ENCODE results near the gene PIAS1.
A peak's percentile ranks its signal among the peaks of the same experiment; 100 is the strongest.

Gene PIAS1

GRCh38 chr15:68051109-68051508 lies 3.0 kb upstream of the PIAS1 start:
- H3K36me3 ChIP-seq (ENCODE audit: control insufficient read depth, insufficient read depth, low read length) = no peaks in the 10 kb centered on the region
- TF ChIP-seq CTCF (IDR thresholded peaks at IDR 0.05; ENCODE audit: insufficient read depth, low read length, poor library complexity, severe bottlenecking) = peak; percentile 25
- DNase-seq (ENCODE audit: extremely low read depth, insufficient read length) = no peak
- no peak overlapping the region for H3K4me3 ChIP-seq (replicated peaks; ENCODE audit: low read depth, low read length)
- no peaks in the 10 kb centered on the region for H3K27me3 ChIP-seq (replicated peaks; ENCODE audit: control insufficient read depth, insufficient read depth, low read length)

GRCh38 chr15:68051907-68052306 lies 2.2 kb upstream of the PIAS1 start:
- no peaks in the 10 kb centered on the region for H3K36me3 ChIP-seq (ENCODE audit: control insufficient read depth, insufficient read depth, low read length)

GRCh38 chr15:68052431-68052830 lies 1.7 kb upstream of the PIAS1 start:
- no peak for DNase-seq (ENCODE audit: extremely low read depth, insufficient read length)
- Histone ChIP-seq H3K4me3 (replicated peaks; ENCODE audit: low read depth, low read length) (no peak overlapping the region), H3K27me3 (replicated peaks; ENCODE audit: control insufficient read depth, insufficient read depth, low read length) (no peaks in the 10 kb centered on the region), H3K36me3 (ENCODE audit: control insufficient read depth, insufficient read depth, low read length) (no peaks in the 10 kb centered on the region)
- TF ChIP-seq CTCF (IDR thresholded peaks at IDR 0.05; ENCODE audit: insufficient read depth, low read length, poor library complexity, severe bottlenecking) = no peak

More at GRCh38 chr15:68051907-68052306, 2.2 kb upstream of the PIAS1 start:
- TF ChIP-seq CTCF (IDR thresholded peaks at IDR 0.05; ENCODE audit: insufficient read depth, low read length, poor library complexity, severe bottlenecking) = no peak
- DNase-seq (ENCODE audit: extremely low read depth, insufficient read length) = no peak
- Histone ChIP-seq H3K4me3 (replicated peaks; ENCODE audit: low read depth, low read length) (no peak overlapping the region), H3K27me3 (replicated peaks; ENCODE audit: control insufficient read depth, insufficient read depth, low read length) (no peaks in the 10 kb centered on the region)

GRCh38 chr15:68053001-68053400 lies 1.1 kb upstream of the PIAS1 start:
- Histone ChIP-seq H3K4me3 (replicated peaks; ENCODE audit: low read depth, low read length) (no peak overlapping the region), H3K36me3 (ENCODE audit: control insufficient read depth, insufficient read depth, low read length) (no peaks in the 10 kb centered on the region), H3K27me3 (replicated peaks; ENCODE audit: control insufficient read depth, insufficient read depth, low read length) (no peaks in the 10 kb centered on the region)
- DNase-seq (ENCODE audit: extremely low read depth, insufficient read length) = no peak
- TF ChIP-seq CTCF (IDR thresholded peaks at IDR 0.05; ENCODE audit: insufficient read depth, low read length, poor library complexity, severe bottlenecking) = no peak

- TF ChIP-seq CTCF (IDR thresholded peaks at IDR 0.05; ENCODE audit: insufficient read depth, low read length, poor library complexity, severe bottlenecking) = no peak
- peak; percentile 73 for DNase-seq (ENCODE audit: extremely low read depth, insufficient read length)
These were observed 611 bp downstream of the PIAS1 start for GRCh38 chr15:68054628-68055223.

More at GRCh38 chr15:68054628-68055223, 611 bp downstream of the PIAS1 start:
- Histone ChIP-seq H3K4me3 (replicated peaks; ENCODE audit: low read depth, low read length) (peak overlapping the region; percentile 90), H3K27me3 (replicated peaks; ENCODE audit: control insufficient read depth, insufficient read depth, low read length) (no peaks in the 10 kb centered on the region), H3K36me3 (ENCODE audit: control insufficient read depth, insufficient read depth, low read length) (0 out of 2 replicates have a peak, but pooled peaks cover 2% of the 10 kb centered on the region)
